Fibroblast of lung (primary cell): ENCODE measurements around the gene HAGH. TPM values are rescaled to one million over a fixed set of nuclear protein-coding genes. Genes with fewer than 3 reads are reported as not detected.

Experiments
- DNase-seq, 2 donors: peaks; one replicate each; pipeline versions ENCODE4 v3.0.0 to v3.0.0-alpha.2; 2010; ENCODE audit warnings: low read depth in 2 of 2
- H2AFZ ChIP-seq: 2 replicates; pipeline ENCODE4 v1.5.1; 2012; ENCODE audit warnings: low read length, control low read depth, inconsistent platforms
- H3K27ac ChIP-seq: 2 replicates; pipeline ENCODE4 v1.5.1; 2011; ENCODE audit warnings: low read length, control low read depth; ENCODE audit not compliant: insufficient read depth
- H3K27me3 ChIP-seq: 2 replicates; pipeline ENCODE4 v1.5.1; 2011; ENCODE audit warnings: mild to moderate bottlenecking, low read length; ENCODE audit not compliant: control insufficient read depth, insufficient read depth
- H3K36me3 ChIP-seq: 2 replicates; pipeline ENCODE4 v1.5.1; 2011; ENCODE audit warnings: low read length; ENCODE audit not compliant: control insufficient read depth, insufficient read depth
- H3K4me1 ChIP-seq: 2 replicates; pipeline ENCODE4 v1.5.1; 2011; ENCODE audit warnings: low read length; ENCODE audit not compliant: control insufficient read depth, insufficient read depth; ENCODE audit errors: extremely low read depth
- H3K4me2 ChIP-seq: 2 replicates; pipeline ENCODE4 v1.5.1; 2011; ENCODE audit warnings: low read length, control low read depth; ENCODE audit not compliant: insufficient read depth; ENCODE audit errors: extremely low read depth
- H3K4me3 ChIP-seq, 4 experiments: fragments of 200-600 bp in 1 of 4; sonication (generic) in 1 of 4; replicated peaks in 1 of 4; 2 replicates each; pipeline ENCODE4 v1.5.1; 2011 to 2016; ENCODE audit warnings: low read length in 4 of 4, low read depth in 3 of 4, mild to moderate bottlenecking in 3 of 4, control low read depth in 2 of 4, inconsistent platforms in 1 of 4, mixed read lengths in 1 of 4; ENCODE audit not compliant: insufficient read depth in 1 of 4; ENCODE audit errors: control extremely low read depth in 1 of 4
- H3K79me2 ChIP-seq: 2 replicates; pipeline ENCODE4 v1.5.1; 2012; ENCODE audit warnings: mild to moderate bottlenecking, low read length, inconsistent platforms; ENCODE audit not compliant: control insufficient read depth, insufficient read depth
- H3K9ac ChIP-seq: 2 replicates; pipeline ENCODE4 v1.5.1; 2011; ENCODE audit warnings: mild to moderate bottlenecking, low read length, control low read depth; ENCODE audit not compliant: insufficient read depth
- H3K9me3 ChIP-seq: 2 replicates; pipeline ENCODE4 v1.5.1; 2012; ENCODE audit warnings: low read depth, low read length; ENCODE audit not compliant: control insufficient read depth, insufficient read depth
- H4K20me1 ChIP-seq: 2 replicates; pipeline ENCODE4 v1.5.1; 2011; ENCODE audit warnings: low read length; ENCODE audit not compliant: control insufficient read depth, insufficient read depth; ENCODE audit errors: extremely low read depth
- CTCF ChIP-seq, 2 donors: IDR thresholded peaks in 1 of 2; conservative IDR thresholded peaks in 1 of 2; 1 replicate in 1 of 2; 2 replicates in 1 of 2; pipeline ENCODE4 v1.5.1; 2011 to 2012; ENCODE audit warnings: low read length in 2 of 2, control low read depth in 1 of 2, inconsistent platforms in 1 of 2, low read depth in 1 of 2, mild to moderate bottlenecking in 1 of 2
- EZH2 ChIP-seq: IDR thresholded peaks from 2 replicates; pipeline ENCODE4 v1.5.1; 2012; ENCODE audit warnings: low read length, control low read depth, mild to moderate bottlenecking; ENCODE audit errors: missing control alignments
- polyA plus RNA-seq, 2 donors: library from polyadenylated mRNA; depleted of rRNA in 1 of 2; stranded (reverse) in 1 of 2; unstranded in 1 of 2; fragments of >200 nt; gene quantifications; 2 replicates each; pipeline ENCODE4 v1.2.1, GENCODE V29; 2011 to 2012; ENCODE audit warnings: missing spikeins in 1 of 2
- total RNA-seq: library from RNA; depleted of rRNA; stranded (reverse); fragments of >200 nt; gene quantifications from 2 replicates; pipeline ENCODE4 v1.2.1, GENCODE V29; 2014

HAGH gene
- total and polyA plus RNA-seq, 2 donors (not counting 1 experiment from before 2014, with no cell fraction given), result 18.4 to 47.4 TPM

- no peak for DNase-seq
- Histone ChIP-seq H3K4me1 (no peaks in the 10 kb centered on the region), H3K79me2 (no peaks in the 10 kb centered on the region), H3K9ac (no peak overlapping the region), H2AFZ (no peak overlapping the region), H3K4me2 (no peak overlapping the region), H3K9me3 (no peaks in the 10 kb centered on the region), H3K27me3 (no peaks in the 10 kb centered on the region), H4K20me1 (no peaks in the 10 kb centered on the region), H3K27ac (no peak overlapping the region), H3K4me3 (no peak overlapping the region), H3K36me3 (peaks cover 41% of the 10 kb centered on the region)
- TF ChIP-seq CTCF (conservative IDR thresholded peaks at IDR 0.05 in 1 of 2, IDR thresholded peaks at IDR 0.05 in 1 of 2; ENCODE audit: low read depth in 1 of 2, low read length in 2 of 2) (no peak), EZH2 (no peak)
Observed at GRCh38 chr16:1762196-1762878, 64.3 kb downstream of the HAGH start.

- Histone ChIP-seq H3K27me3 (no peaks in the 10 kb centered on the region), H3K9me3 (no peaks in the 10 kb centered on the region), H3K4me2 (no peak overlapping the region), H3K4me1 (no peaks in the 10 kb centered on the region), H3K9ac (no peak overlapping the region), H4K20me1 (no peaks in the 10 kb centered on the region), H3K79me2 (no peaks in the 10 kb centered on the region), H3K36me3 (peaks cover 41% of the 10 kb centered on the region), H2AFZ (no peak overlapping the region), H3K27ac (no peak overlapping the region), H3K4me3 (no peak overlapping the region)
- DNase-seq, result no peak
- TF ChIP-seq CTCF (conservative IDR thresholded peaks at IDR 0.05 in 1 of 2, IDR thresholded peaks at IDR 0.05 in 1 of 2; ENCODE audit: low read depth in 1 of 2, low read length in 2 of 2), result no peak
Observed at GRCh38 chr16:1761751-1762150, 64.9 kb downstream of the HAGH start.

GRCh38 chr16:1760911-1761310 lies 65.7 kb downstream of the HAGH start:
- Histone ChIP-seq H2AFZ (no peak overlapping the region), H3K4me3 (no peak overlapping the region), H4K20me1 (no peaks in the 10 kb centered on the region), H3K27ac (no peak overlapping the region), H3K9ac (no peak overlapping the region), H3K27me3 (no peaks in the 10 kb centered on the region), H3K36me3 (peaks cover 36% of the 10 kb centered on the region), H3K4me2 (no peak overlapping the region), H3K4me1 (no peaks in the 10 kb centered on the region), H3K79me2 (no peaks in the 10 kb centered on the region), H3K9me3 (no peaks in the 10 kb centered on the region)
- no peak for TF ChIP-seq EZH2
- TF ChIP-seq CTCF (conservative IDR thresholded peaks at IDR 0.05 in 1 of 2, IDR thresholded peaks at IDR 0.05 in 1 of 2; ENCODE audit: low read depth in 1 of 2, low read length in 2 of 2), result no peak
- DNase-seq, result no peak
